ENCODE measurements around the gene AMMECR1. TPM values are rescaled to one million over a fixed set of nuclear protein-coding genes. Genes with fewer than 3 reads are reported as not detected.

AMMECR1 gene
- total RNA-seq, 1 donor from 2014 or later = 19.3 TPM

DNA sequence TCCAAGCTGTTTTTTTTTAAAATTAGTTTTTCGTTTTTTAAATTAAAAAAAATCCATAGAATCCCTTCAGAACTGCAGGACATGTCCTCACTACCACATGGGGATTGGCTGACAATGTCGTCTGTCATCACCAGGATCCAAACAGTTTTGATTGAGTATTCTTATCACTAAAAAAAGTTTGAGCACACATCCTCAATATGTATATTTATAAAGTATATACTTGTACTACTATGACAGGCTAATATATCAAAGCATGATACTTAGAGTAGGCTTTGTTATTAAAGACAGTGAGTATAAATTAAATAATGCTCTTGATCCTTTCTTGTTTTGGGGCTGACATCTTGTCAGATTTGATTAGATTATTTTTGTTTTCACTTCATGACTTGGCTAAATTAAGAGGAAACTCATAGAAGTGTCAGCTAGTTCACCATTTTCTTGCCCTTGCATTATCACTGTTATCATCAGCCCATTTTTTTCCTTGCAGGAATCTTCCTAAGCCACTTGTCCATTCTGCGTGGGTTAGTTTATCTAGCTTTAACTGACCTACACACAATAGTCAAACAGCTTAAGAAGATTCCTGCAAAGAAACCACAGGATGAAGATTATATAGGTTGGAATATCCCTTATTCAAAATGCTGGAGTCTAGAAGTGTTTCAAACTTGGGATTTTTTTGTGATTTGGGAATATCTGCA, 92.8 kb downstream of the AMMECR1 start:
- Mint-ChIP-seq H3K4me3 (no peak overlapping the region), H3K36me3 (no peaks in the 10 kb centered on the region), H3K27me3 (no peaks in the 10 kb centered on the region), H3K9me3 (no peaks in the 10 kb centered on the region), H3K4me1 (ENCODE audit: unreplicated experiment) (peaks cover 31% of the 10 kb centered on the region), H3K27ac (no peak overlapping the region)
- DNase-seq (ENCODE audit: extremely low spot score, unreplicated experiment) = no peak
- TF ChIP-seq, protein P1, sequence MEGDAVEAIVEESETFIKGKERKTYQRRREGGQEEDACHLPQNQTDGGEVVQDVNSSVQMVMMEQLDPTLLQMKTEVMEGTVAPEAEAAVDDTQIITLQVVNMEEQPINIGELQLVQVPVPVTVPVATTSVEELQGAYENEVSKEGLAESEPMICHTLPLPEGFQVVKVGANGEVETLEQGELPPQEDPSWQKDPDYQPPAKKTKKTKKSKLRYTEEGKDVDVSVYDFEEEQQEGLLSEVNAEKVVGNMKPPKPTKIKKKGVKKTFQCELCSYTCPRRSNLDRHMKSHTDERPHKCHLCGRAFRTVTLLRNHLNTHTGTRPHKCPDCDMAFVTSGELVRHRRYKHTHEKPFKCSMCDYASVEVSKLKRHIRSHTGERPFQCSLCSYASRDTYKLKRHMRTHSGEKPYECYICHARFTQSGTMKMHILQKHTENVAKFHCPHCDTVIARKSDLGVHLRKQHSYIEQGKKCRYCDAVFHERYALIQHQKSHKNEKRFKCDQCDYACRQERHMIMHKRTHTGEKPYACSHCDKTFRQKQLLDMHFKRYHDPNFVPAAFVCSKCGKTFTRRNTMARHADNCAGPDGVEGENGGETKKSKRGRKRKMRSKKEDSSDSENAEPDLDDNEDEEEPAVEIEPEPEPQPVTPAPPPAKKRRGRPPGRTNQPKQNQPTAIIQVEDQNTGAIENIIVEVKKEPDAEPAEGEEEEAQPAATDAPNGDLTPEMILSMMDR (conservative IDR thresholded peaks at IDR 0.05) = no peak

DNA sequence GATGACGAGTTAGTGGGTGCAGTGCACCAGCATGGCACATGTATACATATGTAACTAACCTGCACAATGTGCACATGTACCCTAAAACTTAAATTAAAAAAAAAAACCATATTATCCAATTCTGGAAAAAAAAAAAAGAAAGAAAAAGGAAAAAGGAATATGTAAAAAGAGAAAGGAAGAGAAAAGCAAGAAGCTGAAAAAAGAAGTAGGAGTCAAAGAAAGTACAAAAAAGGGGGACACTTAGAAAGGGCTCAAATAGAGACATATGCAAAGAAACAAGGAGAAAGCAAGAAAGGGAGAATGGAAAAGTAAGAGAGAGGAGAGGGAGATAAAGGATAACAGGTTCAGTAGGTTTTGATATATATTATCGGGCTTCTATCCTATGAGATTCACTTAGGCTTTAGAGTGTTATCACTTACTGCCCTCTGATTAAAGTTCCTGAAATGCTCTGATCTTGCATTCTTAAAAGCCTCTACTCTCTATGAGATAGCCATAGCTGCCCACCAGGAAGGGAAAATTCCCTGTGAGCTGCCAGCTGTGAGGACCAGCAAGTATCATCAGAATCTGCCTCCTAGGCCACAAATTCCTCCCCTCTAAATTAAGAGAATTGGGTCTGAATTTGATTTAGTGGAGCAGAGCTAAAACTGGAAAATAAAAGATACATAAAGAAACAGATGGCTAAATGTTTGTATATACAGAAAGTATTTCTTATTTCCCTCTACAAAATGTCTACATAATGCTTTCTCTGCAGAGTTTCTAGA, 95.2 kb downstream of the AMMECR1 start:
- TF ChIP-seq, protein P1 (conservative IDR thresholded peaks at IDR 0.05) = no peak
- H3K9me3 Mint-ChIP-seq = no peaks in the 10 kb centered on the region
- DNase-seq (ENCODE audit: extremely low spot score, unreplicated experiment) = no peak
- H3K36me3 Mint-ChIP-seq = no peaks in the 10 kb centered on the region
- H3K4me3 Mint-ChIP-seq = no peak overlapping the region
- H3K27me3 Mint-ChIP-seq = no peaks in the 10 kb centered on the region
- H3K4me1 Mint-ChIP-seq (ENCODE audit: unreplicated experiment) = peaks cover 13% of the 10 kb centered on the region
- H3K27ac Mint-ChIP-seq = no peak overlapping the region

DNA sequence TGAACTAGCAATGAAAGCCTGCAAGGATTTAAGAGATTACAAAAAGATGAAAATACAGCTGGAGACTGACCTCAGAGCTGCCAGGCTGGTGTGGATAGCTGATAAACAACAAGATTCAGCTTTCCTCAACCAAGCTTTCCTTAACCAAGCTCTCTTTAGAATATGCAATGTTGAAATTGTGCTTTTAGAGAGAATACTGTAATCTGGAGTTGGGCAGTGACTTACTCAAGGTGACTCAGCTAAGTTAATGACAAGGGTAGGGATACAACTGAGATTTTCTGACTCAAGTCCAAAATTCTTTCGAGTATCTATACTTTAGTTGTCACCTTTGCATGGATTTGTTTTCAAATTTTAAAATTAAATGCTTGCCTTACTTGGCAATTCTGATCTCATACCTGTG, 98.0 kb downstream of the AMMECR1 start:
- Mint-ChIP-seq H3K27ac (no peak overlapping the region), H3K9me3 (no peaks in the 10 kb centered on the region), H3K36me3 (peaks cover 5% of the 10 kb centered on the region), H3K4me1 (ENCODE audit: unreplicated experiment) (no peaks in the 10 kb centered on the region), H3K4me3 (no peak overlapping the region), H3K27me3 (no peaks in the 10 kb centered on the region)
- DNase-seq (ENCODE audit: extremely low spot score, unreplicated experiment) = no peak
- TF ChIP-seq, protein P1 (conservative IDR thresholded peaks at IDR 0.05) = no peak

DNA sequence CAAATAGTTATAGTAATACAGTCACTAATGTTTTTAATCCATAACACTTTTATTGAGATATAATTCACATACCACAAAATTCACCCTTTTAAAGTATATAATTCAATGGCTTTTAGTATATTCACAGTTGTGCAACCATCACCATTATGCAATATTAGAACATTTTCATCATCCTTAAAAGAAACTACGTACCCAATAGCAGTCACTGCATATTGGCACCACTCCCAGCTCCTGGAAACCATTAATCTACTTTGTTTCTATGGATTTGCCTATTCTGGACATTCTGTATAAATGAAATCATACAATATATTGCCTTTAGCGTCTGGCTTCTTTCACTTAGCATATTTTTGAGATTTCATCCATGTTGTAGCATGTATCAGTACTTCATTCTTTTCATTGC, 99.3 kb downstream of the AMMECR1 start:
- Mint-ChIP-seq H3K4me1 (ENCODE audit: unreplicated experiment) (peaks cover 3% of the 10 kb centered on the region), H3K36me3 (peaks cover 9% of the 10 kb centered on the region), H3K27ac (no peak overlapping the region), H3K4me3 (no peak overlapping the region), H3K9me3 (no peaks in the 10 kb centered on the region), H3K27me3 (no peaks in the 10 kb centered on the region)
- DNase-seq (ENCODE audit: extremely low spot score, unreplicated experiment) = no peak
- TF ChIP-seq, protein P1 (conservative IDR thresholded peaks at IDR 0.05) = no peak

DNA sequence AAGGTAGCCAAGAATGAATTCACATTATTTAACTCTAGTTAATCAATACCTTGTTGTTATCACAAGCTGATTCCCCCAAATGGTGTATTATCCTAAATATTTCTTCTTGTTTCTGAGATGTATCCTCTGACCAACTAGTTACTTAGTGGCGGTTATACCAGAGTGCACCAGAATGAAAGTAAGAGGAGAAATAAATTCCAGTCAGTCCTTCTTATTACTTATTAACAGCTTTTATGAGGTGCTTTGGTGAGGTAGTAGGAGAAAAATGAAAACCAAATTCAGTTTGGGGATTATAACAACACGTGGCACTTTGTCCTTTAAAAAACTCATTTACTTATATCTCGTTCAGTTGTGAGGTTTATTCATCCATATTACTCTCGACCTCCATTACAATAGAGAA, 101.9 kb downstream of the AMMECR1 start:
- Mint-ChIP-seq H3K27ac (no peak overlapping the region), H3K9me3 (no peaks in the 10 kb centered on the region), H3K4me3 (no peak overlapping the region), H3K4me1 (ENCODE audit: unreplicated experiment) (peaks cover 7% of the 10 kb centered on the region), H3K36me3 (peaks cover 9% of the 10 kb centered on the region), H3K27me3 (no peaks in the 10 kb centered on the region)
- TF ChIP-seq, protein P1 (conservative IDR thresholded peaks at IDR 0.05) = no peak
- DNase-seq (ENCODE audit: extremely low spot score, unreplicated experiment) = no peak
